NCI-H510A (cell line): ENCODE results near the gene MXRA8.
"Not testable (repeated sequence)": the region's sequence is repeated elsewhere in the genome, so short reads cannot be mapped to it uniquely, and the experiment has no call there.

ENCODE experiments used
- DNase-seq: peaks from one replicate; lab custom pipeline; 2025; lab: John Stamatoyannopoulos, UW

MXRA8 gene

GRCh38 chr1:1393014-1393413, 34.7 kb upstream of the MXRA8 start:
- no peak for DNase-seq

- no peak for DNase-seq
Measured at GRCh38 chr1:1391225-1391624, 32.9 kb upstream of the MXRA8 start.

GRCh38 chr1:1390675-1391074, 32.3 kb upstream of the MXRA8 start:
- DNase-seq: no peak

GRCh38 chr1:1388078-1388472, 29.7 kb upstream of the MXRA8 start:
- no peak for DNase-seq

GRCh38 chr1:1387098-1388077, 29.0 kb upstream of the MXRA8 start:
- no peak for DNase-seq

GRCh38 chr1:1385931-1386330, 27.6 kb upstream of the MXRA8 start:
- no peak for DNase-seq

GRCh38 chr1:1385339-1385738, 27.0 kb upstream of the MXRA8 start:
- not testable (repeated sequence) for DNase-seq

GRCh38 chr1:1381294-1381693, 22.9 kb upstream of the MXRA8 start:
- DNase-seq: no peak

- no peak for DNase-seq
Measured at GRCh38 chr1:1380860-1381259, 22.5 kb upstream of the MXRA8 start.

- no peak for DNase-seq
Measured at GRCh38 chr1:1377540-1378205, 19.3 kb upstream of the MXRA8 start.

- no peak for DNase-seq
Measured at GRCh38 chr1:1376551-1377226, 18.3 kb upstream of the MXRA8 start.

- peak; percentile 100 for DNase-seq
Measured at GRCh38 chr1:1374929-1375662, 16.7 kb upstream of the MXRA8 start, which contains the start of gene AURKAIP1. Gene AURKAIP1 (minus strand): TSS chr1:1375207. CDS start chr1:1374756, 451 bp downstream.

GRCh38 chr1:1374589-1374928, 16.2 kb upstream of the MXRA8 start:
- no peak for DNase-seq

GRCh38 chr1:1373815-1374588, 15.6 kb upstream of the MXRA8 start:
- no peak for DNase-seq

- DNase-seq: no peak
Measured at GRCh38 chr1:1373051-1373814, 14.9 kb upstream of the MXRA8 start.

GRCh38 chr1:1371746-1372711, 13.7 kb upstream of the MXRA8 start:
- peak; percentile 82 for DNase-seq

GRCh38 chr1:1371364-1371745, 13.0 kb upstream of the MXRA8 start:
- no peak for DNase-seq

- no peak for DNase-seq
Measured at GRCh38 chr1:1370771-1371300, 12.5 kb upstream of the MXRA8 start.

- not testable (repeated sequence) for DNase-seq
Measured at GRCh38 chr1:1370094-1370493, 11.7 kb upstream of the MXRA8 start.
